Prostate gland (tissue), 2 donors: Measurements from ENCODE around the gene SCN3A.

Experiments used
- POLR2A ChIP-seq: fragments of 450-650 bp; IDR thresholded peaks from one replicate; pipeline ENCODE4 v1.6.1; 2016; ENCODE audit warnings: antibody characterized with exemption, mild to moderate bottlenecking
- TF ChIP-seq, protein P1 (sequence below), 4 experiments: fragments of 200-600 bp in 2 of 4; fragments of 450-650 bp in 2 of 4; sonication (generic) in 2 of 4; IDR thresholded peaks; 1 replicate in 3 of 4; 2 replicates in 1 of 4; pipeline ENCODE4 v1.5.1; 2016 to 2019; ENCODE audit warnings: antibody characterized with exemption in 4 of 4, mild to moderate bottlenecking in 2 of 4, moderate library complexity in 2 of 4

- no peak for TF ChIP-seq POLR2A
- TF ChIP-seq, protein P1, sequence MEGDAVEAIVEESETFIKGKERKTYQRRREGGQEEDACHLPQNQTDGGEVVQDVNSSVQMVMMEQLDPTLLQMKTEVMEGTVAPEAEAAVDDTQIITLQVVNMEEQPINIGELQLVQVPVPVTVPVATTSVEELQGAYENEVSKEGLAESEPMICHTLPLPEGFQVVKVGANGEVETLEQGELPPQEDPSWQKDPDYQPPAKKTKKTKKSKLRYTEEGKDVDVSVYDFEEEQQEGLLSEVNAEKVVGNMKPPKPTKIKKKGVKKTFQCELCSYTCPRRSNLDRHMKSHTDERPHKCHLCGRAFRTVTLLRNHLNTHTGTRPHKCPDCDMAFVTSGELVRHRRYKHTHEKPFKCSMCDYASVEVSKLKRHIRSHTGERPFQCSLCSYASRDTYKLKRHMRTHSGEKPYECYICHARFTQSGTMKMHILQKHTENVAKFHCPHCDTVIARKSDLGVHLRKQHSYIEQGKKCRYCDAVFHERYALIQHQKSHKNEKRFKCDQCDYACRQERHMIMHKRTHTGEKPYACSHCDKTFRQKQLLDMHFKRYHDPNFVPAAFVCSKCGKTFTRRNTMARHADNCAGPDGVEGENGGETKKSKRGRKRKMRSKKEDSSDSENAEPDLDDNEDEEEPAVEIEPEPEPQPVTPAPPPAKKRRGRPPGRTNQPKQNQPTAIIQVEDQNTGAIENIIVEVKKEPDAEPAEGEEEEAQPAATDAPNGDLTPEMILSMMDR (IDR thresholded peaks at IDR 0.05): no peak
Measured at GRCh38 chr2:165068487-165068757, 135.4 kb downstream of the SCN3A start.
